ENCODE results near the gene PDE6D. TPM values are rescaled to one million over a fixed set of nuclear protein-coding genes. Genes with fewer than 3 reads are reported as not detected.

The PDE6D gene
- total and polyA plus RNA-seq, 2 of the 13 experiments (the other 11 are each of a cell fraction or from before 2014, with no cell fraction given): 14.1 to 23.2 TPM

- TF ChIP-seq RORA (CRISPR knock-in tag; IDR thresholded peaks at IDR 0.05) (no peak), U2AF2 (IDR thresholded peaks at IDR 0.05; ENCODE audit: low read depth, low read length) (no peak), MEIS1 (CRISPR knock-in tag; IDR thresholded peaks at IDR 0.05; ENCODE audit: borderline replicate concordance) (peak; percentile 94), ZNF577 (CRISPR knock-in tag; IDR thresholded peaks at IDR 0.05; ENCODE audit: borderline replicate concordance, low read depth) (no peak), ZNF629 (CRISPR knock-in tag; conservative IDR thresholded peaks at IDR 0.05) (no peak; the same call in 1 of the 2 replicates), ZBTB10 (CRISPR knock-in tag; IDR thresholded peaks at IDR 0.05; ENCODE audit: borderline replicate concordance) (no peak), ZNF674 (CRISPR knock-in tag; IDR thresholded peaks at IDR 0.05; ENCODE audit: low read depth) (0 out of 2 replicates have a peak, but pooled peaks have one; percentile 60), ZBTB34 (CRISPR knock-in tag; IDR thresholded peaks at IDR 0.05) (no peak), PREB (CRISPR knock-in tag; IDR thresholded peaks at IDR 0.05) (no peak), SP4 (CRISPR knock-in tag; IDR thresholded peaks at IDR 0.05) (0 out of 2 replicates have a peak, but pooled peaks have one; percentile 64), DNMT1 (CRISPR knock-in tag; IDR thresholded peaks at IDR 0.05) (no peak), ZBTB7A (CRISPR knock-in tag; IDR thresholded peaks at IDR 0.05) (0 out of 2 replicates have a peak, but pooled peaks have one; percentile 66), RBM22 (optimal IDR thresholded peaks at IDR 0.05; ENCODE audit: low read length) (no peak), SOX5 (CRISPR knock-in tag; IDR thresholded peaks at IDR 0.05; ENCODE audit: borderline replicate concordance) (peak; percentile 65; the same call in 1 of the 2 replicates), ATF7 (IDR thresholded peaks at IDR 0.05) (no peak), ATF7 (CRISPR knock-in tag; IDR thresholded peaks at IDR 0.05) (no peak), ZNF367 (CRISPR knock-in tag; IDR thresholded peaks at IDR 0.05; ENCODE audit: borderline replicate concordance) (no peak), ZSCAN12 (CRISPR knock-in tag; IDR thresholded peaks at IDR 0.05) (no peak), SIX1 (CRISPR knock-in tag; IDR thresholded peaks at IDR 0.05; ENCODE audit: borderline replicate concordance) (peak; percentile 36; the same call in 1 of the 2 replicates), ZNF557 (CRISPR knock-in tag; IDR thresholded peaks at IDR 0.05) (no peak)
- TF ChIP-seq, protein P1, sequence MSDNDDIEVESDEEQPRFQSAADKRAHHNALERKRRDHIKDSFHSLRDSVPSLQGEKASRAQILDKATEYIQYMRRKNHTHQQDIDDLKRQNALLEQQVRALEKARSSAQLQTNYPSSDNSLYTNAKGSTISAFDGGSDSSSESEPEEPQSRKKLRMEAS (IDR thresholded peaks at IDR 0.05): peak; percentile 99
- TF ChIP-seq, protein P2, sequence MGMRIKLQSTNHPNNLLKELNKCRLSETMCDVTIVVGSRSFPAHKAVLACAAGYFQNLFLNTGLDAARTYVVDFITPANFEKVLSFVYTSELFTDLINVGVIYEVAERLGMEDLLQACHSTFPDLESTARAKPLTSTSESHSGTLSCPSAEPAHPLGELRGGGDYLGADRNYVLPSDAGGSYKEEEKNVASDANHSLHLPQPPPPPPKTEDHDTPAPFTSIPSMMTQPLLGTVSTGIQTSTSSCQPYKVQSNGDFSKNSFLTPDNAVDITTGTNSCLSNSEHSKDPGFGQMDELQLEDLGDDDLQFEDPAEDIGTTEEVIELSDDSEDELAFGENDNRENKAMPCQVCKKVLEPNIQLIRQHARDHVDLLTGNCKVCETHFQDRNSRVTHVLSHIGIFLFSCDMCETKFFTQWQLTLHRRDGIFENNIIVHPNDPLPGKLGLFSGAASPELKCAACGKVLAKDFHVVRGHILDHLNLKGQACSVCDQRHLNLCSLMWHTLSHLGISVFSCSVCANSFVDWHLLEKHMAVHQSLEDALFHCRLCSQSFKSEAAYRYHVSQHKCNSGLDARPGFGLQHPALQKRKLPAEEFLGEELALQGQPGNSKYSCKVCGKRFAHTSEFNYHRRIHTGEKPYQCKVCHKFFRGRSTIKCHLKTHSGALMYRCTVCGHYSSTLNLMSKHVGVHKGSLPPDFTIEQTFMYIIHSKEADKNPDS (CRISPR knock-in tag; IDR thresholded peaks at IDR 0.05): peak; percentile 55; the same call in 1 of the 2 replicates
Observed at GRCh38 chr2:231687133-231687852, 93.8 kb downstream of the PDE6D start (continued).
